HCT116 (cell line): Measurements from ENCODE around the gene ZNF148. TPM values are rescaled to one million over a fixed set of nuclear protein-coding genes. Genes with fewer than 3 reads are reported as not detected.
"Not testable (repeated sequence)": the region's sequence is repeated elsewhere in the genome, so short reads cannot be mapped to it uniquely, and the experiment has no call there.

Experiments used
- ATAC-seq: fragments of 200-7000 bp; cut with Tn5 transposase; 2 replicates; pipeline ENCODE4 v1.9.1; 2020; ENCODE audit warnings: mild to moderate bottlenecking, moderate library complexity
- BruUV-seq: library from RNA; stranded (reverse); fragments of 400-500 nt; replicated peaks from 2 replicates; lab custom pipeline; 2021; lab: Mats Ljungman, UMichigan
- CTCF ChIA-PET: fragments of 300-600 bp; sonication (Branson Sonifier 250); formaldehyde crosslinking; loops from one replicate; lab custom pipeline; 2021; ENCODE audit warnings: antibody characterized with exemption; lab: Charles Lee
- POLR2A ChIA-PET: fragments of 300-600, 350-600 bp; sonication (Branson Sonifier 250); formaldehyde crosslinking; loops from one replicate; lab custom pipeline; 2021; ENCODE audit warnings: antibody characterized with exemption; lab: Charles Lee
- RAD21 ChIA-PET, 2 experiments: fragments of 300-600 bp; sonication (Branson Sonifier 250); formaldehyde crosslinking; loops; one replicate each; lab custom pipeline; 2023; ENCODE audit warnings: low total read pairs in 2 of 2; ENCODE audit not compliant: uncharacterized antibody in 2 of 2, unreplicated experiment in 2 of 2, low non-redundant PET in 1 of 2; lab: Charles Lee
- DNase-seq: peaks from one replicate; pipeline ENCODE4 v3.0.0-alpha.2; 2010; ENCODE audit warnings: low read depth, low spot score
- H2AFZ ChIP-seq: fragments of 200-600 bp; shearing (Covaris generic), sonication (generic); 2 replicates; pipeline ENCODE4 v1.6.1; 2017; ENCODE audit warnings: low read depth, mixed run types, mixed read lengths, antibody characterized with exemption, low read length; ENCODE audit not compliant: poor library complexity, severe bottlenecking
- H3K27ac ChIP-seq: 2 replicates; pipeline ENCODE4 v1.5.1; 2012; ENCODE audit warnings: low read depth, low read length
- H3K27me3 ChIP-seq: fragments of 200-600 bp; sonication (generic); 2 replicates; pipeline ENCODE4 v1.6.1; 2016; ENCODE audit warnings: mixed run types, low read length, mixed read lengths; ENCODE audit not compliant: insufficient read depth
- H3K36me3 ChIP-seq, 2 experiments: fragments of 200-500 bp in 1 of 2; fragments of 200-600 bp in 1 of 2; sonication (Bioruptor generic) in 1 of 2; sonication (generic) in 1 of 2; 2 replicates each; pipeline versions ENCODE4 v1.5.1 to v1.6.1; 2014 to 2016; ENCODE audit warnings: low read length in 2 of 2, inconsistent platforms in 1 of 2, mixed read lengths in 1 of 2, mixed run types in 1 of 2; ENCODE audit not compliant: insufficient read depth in 2 of 2, control insufficient read depth in 1 of 2
- H3K4me1 ChIP-seq, 2 experiments: fragments of 200-600 bp in 1 of 2; sonication (generic) in 1 of 2; 2 replicates each; pipeline versions ENCODE4 v1.5.1 to v1.6.1; 2012 to 2017; ENCODE audit warnings: low read length in 2 of 2, inconsistent platforms in 1 of 2, mild to moderate bottlenecking in 1 of 2, mixed read lengths in 1 of 2, mixed run types in 1 of 2, moderate library complexity in 1 of 2; ENCODE audit not compliant: insufficient read depth in 2 of 2, control insufficient read depth in 1 of 2
- H3K4me2 ChIP-seq: fragments of 200-600 bp; sonication (generic); 2 replicates; pipeline ENCODE4 v1.6.1; 2017; ENCODE audit warnings: mixed run types, low read length, mixed read lengths
- H3K4me3 ChIP-seq, 2 experiments: fragments of 200-600 bp in 1 of 2; sonication (generic) in 1 of 2; replicated peaks in 1 of 2; 2 replicates each; pipeline ENCODE4 v1.5.1; 2011 to 2016; ENCODE audit warnings: low read length in 2 of 2, control low read depth in 1 of 2, low read depth in 1 of 2, mild to moderate bottlenecking in 1 of 2, mixed read lengths in 1 of 2, mixed run types in 1 of 2
- H3K79me2 ChIP-seq: fragments of 200-600 bp; sonication (generic); 2 replicates; pipeline ENCODE4 v1.6.1; 2017; ENCODE audit warnings: mild to moderate bottlenecking, mixed run types, low read length, moderate library complexity, mixed read lengths; ENCODE audit not compliant: insufficient read depth
- H3K9ac ChIP-seq: fragments of 200-600 bp; sonication (generic); 2 replicates; pipeline ENCODE4 v1.6.1; 2016; ENCODE audit warnings: low read length, mixed read lengths
- H3K9me2 ChIP-seq: fragments of 200-600 bp; sonication (generic), shearing (Covaris generic); 2 replicates; pipeline ENCODE4 v1.6.1; 2017; ENCODE audit warnings: mixed run types, mild to moderate bottlenecking, moderate library complexity; ENCODE audit not compliant: insufficient read depth
- H3K9me3 ChIP-seq, 2 experiments: fragments of 200-500 bp in 1 of 2; fragments of 200-600 bp in 1 of 2; sonication (Bioruptor generic) in 1 of 2; sonication (generic) in 1 of 2; 2 replicates each; pipeline ENCODE4 v1.6.1; 2014 to 2017; ENCODE audit warnings: low read length in 2 of 2, mixed read lengths in 2 of 2, inconsistent platforms in 1 of 2, low read depth in 1 of 2, mild to moderate bottlenecking in 1 of 2, mixed run types in 1 of 2, moderate library complexity in 1 of 2; ENCODE audit not compliant: control insufficient read depth in 1 of 2, insufficient read depth in 1 of 2
- H4K20me1 ChIP-seq: fragments of 200-600 bp; sonication (generic), shearing (Covaris generic); 2 replicates; pipeline ENCODE4 v1.6.1; 2017; ENCODE audit warnings: mixed run types, mild to moderate bottlenecking, moderate library complexity; ENCODE audit not compliant: insufficient read depth
- POLR2A ChIP-seq: IDR thresholded peaks from 2 replicates; pipeline ENCODE4 v1.7.0; 2011; ENCODE audit warnings: borderline replicate concordance; ENCODE audit not compliant: insufficient read depth, insufficient read length; ENCODE audit errors: extremely low read depth
- POLR2AphosphoS5 ChIP-seq: IDR thresholded peaks from 2 replicates; pipeline ENCODE4 v1.6.1; 2011; ENCODE audit warnings: mild to moderate bottlenecking, low read depth, low read length, moderate library complexity
- intact Hi-C: fragments of 100-400 bp; cut with micrococcal nuclease; formaldehyde crosslinking; loops from 2 replicates; pipeline ENCODE4 v1.10.0; 2022
- total RNA-seq: library from RNA; stranded (reverse); gene quantifications from one replicate; pipeline ENCODE4 v1.2.1, GENCODE V29; 2021; ENCODE audit not compliant: unreplicated experiment

The ZNF148 gene
- total RNA-seq, 1 experiment from 2014 or later, result 35.0 TPM

DNA sequence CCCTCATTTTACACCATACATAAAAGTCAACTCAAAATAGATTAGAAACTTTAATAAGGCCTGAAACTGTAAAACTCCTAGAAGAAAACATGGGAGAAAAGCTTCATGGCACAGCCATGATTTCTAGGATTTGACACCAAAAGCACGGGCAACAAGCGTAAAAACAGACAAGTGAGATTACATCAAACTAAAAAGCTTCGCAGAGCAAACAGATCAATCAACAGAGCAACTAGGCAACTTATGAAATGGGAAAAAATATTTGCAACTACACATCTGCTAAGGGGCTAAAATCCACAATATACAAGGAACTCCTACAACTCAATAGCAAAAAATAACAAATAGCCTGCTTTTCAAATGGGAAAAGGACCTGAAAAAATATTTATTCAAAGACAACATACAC lies 26.1 kb downstream of the ZNF148 start (continued):
- TF ChIP-seq POLR2AphosphoS5, result no peak
- TF ChIP-seq, all 23 proteins: peak for 0

DNA sequence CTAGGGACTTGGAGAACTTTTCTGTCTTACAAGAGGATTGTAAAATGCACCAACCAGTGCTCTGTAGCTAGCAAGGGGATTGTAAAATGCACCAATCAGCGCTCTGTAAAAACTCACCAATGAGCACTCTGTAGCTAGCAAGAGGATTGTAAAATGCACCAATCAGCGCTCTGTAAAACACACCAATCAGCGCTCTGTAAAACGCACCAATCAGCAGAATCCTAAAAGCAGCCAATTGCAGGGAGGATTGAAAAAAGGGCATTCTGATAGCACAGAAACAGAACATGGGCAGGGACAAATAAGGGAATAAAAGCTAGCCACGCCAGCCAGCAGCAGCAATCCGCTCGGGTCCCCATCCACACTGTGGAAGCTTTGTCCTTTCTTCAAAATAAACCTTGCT lies 31.8 kb downstream of the ZNF148 start:
- POLR2A ChIA-PET, H3K36me3 ChIP-seq, H3K27me3 ChIP-seq, CTCF ChIA-PET, BruUV-seq, H4K20me1 ChIP-seq, H3K9me2 ChIP-seq, H3K4me3 ChIP-seq, ATAC-seq, H3K9me3 ChIP-seq, H2AFZ ChIP-seq, H3K4me1 ChIP-seq, RAD21 ChIA-PET, H3K4me2 ChIP-seq, H3K9ac ChIP-seq, H3K27ac ChIP-seq, intact Hi-C loops, DNase-seq: not testable (repeated sequence)
- peaks cover 98% of the 10 kb centered on the region for H3K79me2 ChIP-seq

DNA sequence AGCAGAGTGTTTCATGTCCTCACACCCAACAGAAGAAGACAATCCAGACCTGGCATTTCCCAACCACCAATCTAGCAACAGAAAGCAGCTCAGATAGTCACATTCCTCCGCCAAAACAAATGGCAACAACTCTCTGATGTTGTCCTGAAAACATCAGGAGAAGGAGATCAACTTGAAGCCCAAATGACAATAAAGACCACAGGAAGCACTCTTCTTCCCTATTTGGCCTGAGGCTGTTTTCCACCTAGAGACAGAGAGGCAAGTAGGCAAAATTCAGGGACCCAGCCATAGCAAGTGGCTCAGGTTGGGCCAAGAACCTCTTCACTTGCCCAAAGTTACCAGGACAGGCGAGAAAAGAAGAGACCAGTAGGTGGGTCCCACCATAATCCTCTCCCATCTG lies 35.0 kb downstream of the ZNF148 start:
- CTCF ChIA-PET, result no interaction called here
- intact Hi-C loops, result no loop called here
- POLR2A ChIA-PET, result no interaction called here

More for the DNA sequence above, 35.0 kb downstream of the ZNF148 start:
- H3K79me2 ChIP-seq, result peaks cover 98% of the 10 kb centered on the region
- no peak overlapping the region for H3K27ac ChIP-seq
- H3K36me3 ChIP-seq, result no peaks in the 10 kb centered on the region
- H3K9ac ChIP-seq, result no peak overlapping the region
- no peaks in the 10 kb centered on the region for H3K9me3 ChIP-seq
- H3K4me1 ChIP-seq, result no peaks in the 10 kb centered on the region
- H3K4me3 ChIP-seq, result no peak overlapping the region
- DNase-seq (no peak), ATAC-seq (no peak)
- no peak for TF ChIP-seq POLR2A
- H3K9me2 ChIP-seq, result no peaks in the 10 kb centered on the region
- H3K27me3 ChIP-seq, result no peaks in the 10 kb centered on the region
- H2AFZ ChIP-seq, result no peak overlapping the region
- no TSS peak for BruUV-seq
- H3K4me2 ChIP-seq, result no peak overlapping the region
- RAD21 ChIA-PET, result no interaction called here
- peaks cover 13% of the 10 kb centered on the region for H4K20me1 ChIP-seq
